ENCODE results near the gene MPZL1. TPM values are rescaled to one million over a fixed set of nuclear protein-coding genes. Genes with fewer than 3 reads are reported as not detected.

Gene MPZL1
- total and polyA plus RNA-seq, 5 donors from 2014 or later: 3.3 to 10.0 (median 8.4) TPM

GRCh38 chr1:167820684-167821355, 99.0 kb downstream of the MPZL1 start:
- Mint-ChIP-seq H3K4me3 (no peak overlapping the region), H3K9me3 (peaks cover 0 to 3% (median 2%) of the 10 kb centered on the region in 7 donors), H3K36me3 (peaks cover 2% of the 10 kb centered on the region), H3K27me3 (peaks cover 36% of the 10 kb centered on the region), H3K27ac (peak overlapping the region in 1 of 3 donors; percentile 61), H3K4me1 (peaks cover 0 to 5% (median 0%) of the 10 kb centered on the region in 4 donors)
- DNase-seq (no peak), ATAC-seq (ENCODE audit: low read depth in 2 of 2) (no peak)
- Histone ChIP-seq H3K36me3 (ENCODE audit: control insufficient read depth, insufficient read depth, low read length) (no peaks in the 10 kb centered on the region), H3K4me1 (ENCODE audit: control insufficient read depth, insufficient read depth, low read length, poor library complexity, severe bottlenecking) (peaks cover 5% of the 10 kb centered on the region), H3K4me3 (ENCODE audit: low read depth, low read length) (no peak overlapping the region), H3K27ac (ENCODE audit: insufficient read depth, low read length, poor library complexity, severe bottlenecking) (no peak overlapping the region), H3K9me3 (ENCODE audit: control insufficient read depth in 2 of 2, low read length in 2 of 2) (peaks cover 2% of the 10 kb centered on the region in 2 experiments), H3K27me3 (ENCODE audit: control insufficient read depth, insufficient read depth, low read length) (peaks cover 4% of the 10 kb centered on the region)

- peak overlapping the region in 1 of 3 donors; percentile 61 for H3K27ac Mint-ChIP-seq
- peaks cover 33% of the 10 kb centered on the region for H3K27me3 Mint-ChIP-seq
- peaks cover 0 to 3% (median 0%) of the 10 kb centered on the region in 7 donors for H3K9me3 Mint-ChIP-seq
- H3K4me3 ChIP-seq (ENCODE audit: low read depth, low read length): no peak overlapping the region
- no peak overlapping the region for H3K4me3 Mint-ChIP-seq
- H3K27me3 ChIP-seq (ENCODE audit: control insufficient read depth, insufficient read depth, low read length): peaks cover 4% of the 10 kb centered on the region
- H3K36me3 Mint-ChIP-seq: no peaks in the 10 kb centered on the region
- peaks cover 5% of the 10 kb centered on the region for H3K4me1 ChIP-seq (ENCODE audit: control insufficient read depth, insufficient read depth, low read length, poor library complexity, severe bottlenecking)
- H3K36me3 ChIP-seq (ENCODE audit: control insufficient read depth, insufficient read depth, low read length): no peaks in the 10 kb centered on the region
- H3K4me1 Mint-ChIP-seq: peaks cover 0 to 5% (median 0%) of the 10 kb centered on the region in 4 donors
- no peaks in the 10 kb centered on the region for H3K9me3 ChIP-seq (ENCODE audit: control insufficient read depth in 2 of 2, low read length in 2 of 2)
- no peak for DNase-seq
- H3K27ac ChIP-seq (ENCODE audit: insufficient read depth, low read length, poor library complexity, severe bottlenecking): no peak overlapping the region
- no peak for ATAC-seq (ENCODE audit: low read depth in 2 of 2)
Observed at GRCh38 chr1:167821356-167821685, 99.5 kb downstream of the MPZL1 start.

- Mint-ChIP-seq H3K27ac (peak overlapping the region in 1 of 3 donors; percentile 12), H3K27me3 (peaks cover 28% of the 10 kb centered on the region)
- DNase-seq: no peak
Observed at GRCh38 chr1:167821969-167822685, 100.3 kb downstream of the MPZL1 start.

GRCh38 chr1:167824163-167824794, 102.5 kb downstream of the MPZL1 start:
- H3K27ac Mint-ChIP-seq: no peak overlapping the region
- peaks cover 0 to 3% (median 0%) of the 10 kb centered on the region in 7 donors for H3K9me3 Mint-ChIP-seq
- peaks cover 18% of the 10 kb centered on the region for H3K27me3 Mint-ChIP-seq
- peaks cover 5% of the 10 kb centered on the region for H3K4me1 ChIP-seq (ENCODE audit: control insufficient read depth, insufficient read depth, low read length, poor library complexity, severe bottlenecking)
- no peak overlapping the region for H3K4me3 ChIP-seq (ENCODE audit: low read depth, low read length)
- peaks cover 0 to 5% (median 0%) of the 10 kb centered on the region in 4 donors for H3K4me1 Mint-ChIP-seq
- no peak for DNase-seq
- no peak overlapping the region for H3K27ac ChIP-seq (ENCODE audit: insufficient read depth, low read length, poor library complexity, severe bottlenecking)
- no peaks in the 10 kb centered on the region for H3K9me3 ChIP-seq (ENCODE audit: control insufficient read depth in 2 of 2, low read length in 2 of 2)
- no peak for ATAC-seq (ENCODE audit: low read depth in 2 of 2)
- H3K4me3 Mint-ChIP-seq: no peak overlapping the region
- peaks cover 4% of the 10 kb centered on the region for H3K27me3 ChIP-seq (ENCODE audit: control insufficient read depth, insufficient read depth, low read length)
- no peaks in the 10 kb centered on the region for H3K36me3 ChIP-seq (ENCODE audit: control insufficient read depth, insufficient read depth, low read length)
- H3K36me3 Mint-ChIP-seq: no peaks in the 10 kb centered on the region

More at GRCh38 chr1:167821969-167822685, 100.3 kb downstream of the MPZL1 start:
- ATAC-seq (ENCODE audit: low read depth in 2 of 2): no peak
- Histone ChIP-seq H3K4me3 (ENCODE audit: low read depth, low read length) (no peak overlapping the region), H3K27me3 (ENCODE audit: control insufficient read depth, insufficient read depth, low read length) (peaks cover 4% of the 10 kb centered on the region), H3K9me3 (ENCODE audit: control insufficient read depth in 2 of 2, low read length in 2 of 2) (no peaks in the 10 kb centered on the region), H3K36me3 (ENCODE audit: control insufficient read depth, insufficient read depth, low read length) (no peaks in the 10 kb centered on the region), H3K4me1 (ENCODE audit: control insufficient read depth, insufficient read depth, low read length, poor library complexity, severe bottlenecking) (peaks cover 5% of the 10 kb centered on the region), H3K27ac (ENCODE audit: insufficient read depth, low read length, poor library complexity, severe bottlenecking) (no peak overlapping the region)
- H3K36me3 Mint-ChIP-seq: no peaks in the 10 kb centered on the region
- H3K4me3 Mint-ChIP-seq: no peak overlapping the region
- H3K4me1 Mint-ChIP-seq: peaks cover 0 to 5% (median 0%) of the 10 kb centered on the region in 4 donors
- H3K9me3 Mint-ChIP-seq: peaks cover 0 to 3% (median 0%) of the 10 kb centered on the region in 7 donors

- no peak overlapping the region for H3K4me3 Mint-ChIP-seq
- H3K4me1 Mint-ChIP-seq: no peaks in the 10 kb centered on the region
- no peak overlapping the region for H3K4me3 ChIP-seq (ENCODE audit: low read depth, low read length)
- H3K36me3 ChIP-seq (ENCODE audit: control insufficient read depth, insufficient read depth, low read length): no peaks in the 10 kb centered on the region
- DNase-seq (no peak), ATAC-seq (ENCODE audit: low read depth in 2 of 2) (no peak)
- H3K9me3 Mint-ChIP-seq: peaks cover 0 to 2% (median 0%) of the 10 kb centered on the region in 7 donors
- no peaks in the 10 kb centered on the region for H3K36me3 Mint-ChIP-seq
- H3K27ac ChIP-seq (ENCODE audit: insufficient read depth, low read length, poor library complexity, severe bottlenecking): no peak overlapping the region
- H3K27ac Mint-ChIP-seq: no peak overlapping the region
- H3K4me1 ChIP-seq (ENCODE audit: control insufficient read depth, insufficient read depth, low read length, poor library complexity, severe bottlenecking): no peaks in the 10 kb centered on the region
- H3K27me3 Mint-ChIP-seq: peaks cover 18% of the 10 kb centered on the region
- H3K27me3 ChIP-seq (ENCODE audit: control insufficient read depth, insufficient read depth, low read length): peaks cover 4% of the 10 kb centered on the region
- no peaks in the 10 kb centered on the region for H3K9me3 ChIP-seq (ENCODE audit: control insufficient read depth in 2 of 2, low read length in 2 of 2)
Observed at GRCh38 chr1:167825419-167826079, 103.8 kb downstream of the MPZL1 start.

- DNase-seq: no peak
- Mint-ChIP-seq H3K36me3 (no peaks in the 10 kb centered on the region), H3K9me3 (peaks cover 0 to 2% (median 0%) of the 10 kb centered on the region in 7 donors), H3K4me3 (no peak overlapping the region), H3K27me3 (peaks cover 17% of the 10 kb centered on the region), H3K27ac (no peak overlapping the region), H3K4me1 (no peaks in the 10 kb centered on the region)
- no peaks in the 10 kb centered on the region for H3K4me1 ChIP-seq (ENCODE audit: control insufficient read depth, insufficient read depth, low read length, poor library complexity, severe bottlenecking)
- H3K27ac ChIP-seq (ENCODE audit: insufficient read depth, low read length, poor library complexity, severe bottlenecking): no peak overlapping the region
- no peaks in the 10 kb centered on the region for H3K36me3 ChIP-seq (ENCODE audit: control insufficient read depth, insufficient read depth, low read length)
- H3K9me3 ChIP-seq (ENCODE audit: control insufficient read depth in 2 of 2, low read length in 2 of 2): no peaks in the 10 kb centered on the region
- H3K4me3 ChIP-seq (ENCODE audit: low read depth, low read length): no peak overlapping the region
- ATAC-seq (ENCODE audit: low read depth in 2 of 2): no peak
- peaks cover 4% of the 10 kb centered on the region for H3K27me3 ChIP-seq (ENCODE audit: control insufficient read depth, insufficient read depth, low read length)
Observed at GRCh38 chr1:167826127-167826526, 104.3 kb downstream of the MPZL1 start.

GRCh38 chr1:167829868-167830267, 108.1 kb downstream of the MPZL1 start:
- no peak overlapping the region for H3K27ac ChIP-seq (ENCODE audit: insufficient read depth, low read length, poor library complexity, severe bottlenecking)
- no peak overlapping the region for H3K27ac Mint-ChIP-seq
- H3K27me3 ChIP-seq (ENCODE audit: control insufficient read depth, insufficient read depth, low read length): no peaks in the 10 kb centered on the region
- no peak overlapping the region for H3K4me3 Mint-ChIP-seq
- no peak overlapping the region for H3K4me3 ChIP-seq (ENCODE audit: low read depth, low read length)
- peaks cover 0 to 4% (median 0%) of the 10 kb centered on the region in 4 donors for H3K4me1 Mint-ChIP-seq
- H3K27me3 Mint-ChIP-seq: peaks cover 10% of the 10 kb centered on the region
- DNase-seq (no peak), ATAC-seq (ENCODE audit: low read depth in 2 of 2) (no peak)
- H3K4me1 ChIP-seq (ENCODE audit: control insufficient read depth, insufficient read depth, low read length, poor library complexity, severe bottlenecking): no peaks in the 10 kb centered on the region
- H3K9me3 Mint-ChIP-seq: peaks cover 0 to 2% (median 0%) of the 10 kb centered on the region in 7 donors
- no peaks in the 10 kb centered on the region for H3K36me3 Mint-ChIP-seq
- no peaks in the 10 kb centered on the region for H3K9me3 ChIP-seq (ENCODE audit: control insufficient read depth in 2 of 2, low read length in 2 of 2)
- no peaks in the 10 kb centered on the region for H3K36me3 ChIP-seq (ENCODE audit: control insufficient read depth, insufficient read depth, low read length)
